ENCODE data around the gene PLD2. TPM values are rescaled to one million over a fixed set of nuclear protein-coding genes. Genes with fewer than 3 reads are reported as not detected.

The PLD2 gene
- total RNA-seq, 2 experiments from 2014 or later: 6.2 to 6.8 TPM

DNA sequence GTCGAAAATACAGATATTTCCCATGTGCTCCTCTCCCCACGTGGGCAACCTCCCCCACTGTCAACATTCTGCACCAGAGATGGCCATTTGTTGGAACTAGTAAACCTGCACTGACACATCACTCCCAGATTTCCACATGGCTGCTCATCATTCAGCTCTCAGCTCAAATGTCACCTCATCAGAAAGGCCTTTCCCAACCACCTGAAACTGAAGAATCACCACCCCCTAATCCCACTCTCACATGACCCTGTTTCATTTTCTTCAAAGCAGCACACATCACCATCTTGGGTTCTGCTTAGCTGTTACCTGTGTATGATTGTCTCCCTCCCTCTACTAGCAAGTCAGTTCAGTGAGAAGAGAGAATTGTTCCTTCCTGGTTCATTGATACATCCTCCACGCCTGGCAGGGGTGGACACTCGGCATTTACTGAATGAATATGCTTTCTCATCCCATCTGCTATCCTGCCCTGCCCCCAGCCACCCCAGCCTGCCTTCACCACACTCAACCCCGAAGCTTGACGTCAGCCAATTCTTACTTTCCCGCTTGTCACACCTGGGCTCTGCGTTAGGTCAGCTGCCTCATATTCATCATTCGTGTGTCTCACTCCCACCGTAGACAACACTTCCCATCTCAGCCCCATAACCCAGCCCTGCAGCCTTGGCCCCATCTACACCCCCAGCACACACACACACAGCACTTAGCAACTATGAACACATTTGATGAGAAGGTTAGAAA is 6.3 kb upstream of the PLD2 start:
- H3K4me1 Mint-ChIP-seq (ENCODE audit: low read depth): peaks cover 17% of the 10 kb centered on the region
- intact Hi-C loops (cut with micrococcal nuclease): no loop called here
- H3K9me3 Mint-ChIP-seq: no peaks in the 10 kb centered on the region
- ChIA-PET CTCF (interaction anchor here (0.9 kb wide), 1 partner anchor 11 kb away, joined by 3 read pairs; no protein-coding TSS in a partner anchor), POLR2A (interaction anchor here (2.1 kb wide), 1 partner anchor 11 kb away, joined by 7 read pairs; the partner anchor contains the start of gene GLTPD2)
- TF ChIP-seq, protein P1, sequence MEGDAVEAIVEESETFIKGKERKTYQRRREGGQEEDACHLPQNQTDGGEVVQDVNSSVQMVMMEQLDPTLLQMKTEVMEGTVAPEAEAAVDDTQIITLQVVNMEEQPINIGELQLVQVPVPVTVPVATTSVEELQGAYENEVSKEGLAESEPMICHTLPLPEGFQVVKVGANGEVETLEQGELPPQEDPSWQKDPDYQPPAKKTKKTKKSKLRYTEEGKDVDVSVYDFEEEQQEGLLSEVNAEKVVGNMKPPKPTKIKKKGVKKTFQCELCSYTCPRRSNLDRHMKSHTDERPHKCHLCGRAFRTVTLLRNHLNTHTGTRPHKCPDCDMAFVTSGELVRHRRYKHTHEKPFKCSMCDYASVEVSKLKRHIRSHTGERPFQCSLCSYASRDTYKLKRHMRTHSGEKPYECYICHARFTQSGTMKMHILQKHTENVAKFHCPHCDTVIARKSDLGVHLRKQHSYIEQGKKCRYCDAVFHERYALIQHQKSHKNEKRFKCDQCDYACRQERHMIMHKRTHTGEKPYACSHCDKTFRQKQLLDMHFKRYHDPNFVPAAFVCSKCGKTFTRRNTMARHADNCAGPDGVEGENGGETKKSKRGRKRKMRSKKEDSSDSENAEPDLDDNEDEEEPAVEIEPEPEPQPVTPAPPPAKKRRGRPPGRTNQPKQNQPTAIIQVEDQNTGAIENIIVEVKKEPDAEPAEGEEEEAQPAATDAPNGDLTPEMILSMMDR (IDR thresholded peaks at IDR 0.05): no peak
- H3K36me3 Mint-ChIP-seq (ENCODE audit: low read depth): peaks cover 11% of the 10 kb centered on the region
- H3K27ac Mint-ChIP-seq: peak overlapping the region; percentile 31
- no peaks in the 10 kb centered on the region for H3K27me3 Mint-ChIP-seq
- DNase-seq (peak; percentile 21), ATAC-seq (no peak)
- H3K4me3 Mint-ChIP-seq: no peak overlapping the region

DNA sequence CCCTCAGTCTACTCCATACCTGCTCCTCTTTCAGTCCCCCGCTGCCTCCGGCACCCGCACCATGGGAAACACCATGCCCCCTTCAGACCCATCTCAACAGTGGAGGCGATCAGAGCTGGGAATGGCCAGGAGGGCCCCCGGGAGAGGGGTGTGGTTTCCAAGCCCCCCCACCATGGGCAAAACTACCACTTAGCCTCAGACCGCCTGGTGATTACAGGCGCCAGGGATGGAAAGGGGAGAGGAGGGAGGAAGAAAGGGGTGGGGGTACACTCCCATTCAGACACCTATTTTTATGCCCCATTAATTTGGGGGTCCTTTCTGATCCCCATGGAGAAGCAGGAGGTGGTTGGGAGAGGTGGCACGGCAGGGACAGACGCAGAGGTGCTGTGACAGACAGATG is 4.7 kb upstream of the PLD2 start, which contains the start of gene C17orf114:
TSS of gene C17orf114 (minus strand) at position 101 of the 400 bp plus-strand sequence.
- no peak for DNase-seq
- TF ChIP-seq, protein P1 (IDR thresholded peaks at IDR 0.05): no peak
- H3K27me3 Mint-ChIP-seq: no peaks in the 10 kb centered on the region
- no peak for ATAC-seq
- intact Hi-C loops (cut with micrococcal nuclease): no loop called here
- H3K4me1 Mint-ChIP-seq (ENCODE audit: low read depth): peaks cover 13% of the 10 kb centered on the region
- H3K9me3 Mint-ChIP-seq: no peaks in the 10 kb centered on the region
- no peak within 1 kb of the TSS for H3K4me3 Mint-ChIP-seq
- peaks cover 8% of the 10 kb centered on the region for H3K36me3 Mint-ChIP-seq (ENCODE audit: low read depth)
- CTCF ChIA-PET: no interaction called here
- POLR2A ChIA-PET: no interaction called here
- H3K27ac Mint-ChIP-seq: no peak within 1 kb of the TSS

DNA sequence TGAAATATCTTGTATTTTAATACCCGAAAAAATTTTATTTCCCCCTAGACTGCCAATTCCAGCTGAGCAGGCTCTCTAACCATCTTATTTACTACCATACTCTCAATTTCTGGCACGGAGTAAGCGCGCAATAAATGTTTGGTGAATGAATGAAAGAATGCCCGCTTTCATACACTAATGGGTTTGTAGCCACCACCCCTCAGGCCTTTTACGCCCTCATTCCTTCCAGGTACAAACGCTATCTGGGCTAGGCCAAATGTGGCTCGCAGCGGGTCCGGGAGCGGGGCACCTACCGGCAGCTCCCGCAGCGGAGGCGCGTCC is 536 bp upstream of the PLD2 start:
- Mint-ChIP-seq H3K27ac (no peak overlapping the region), H3K9me3 (no peaks in the 10 kb centered on the region), H3K4me1 (ENCODE audit: low read depth) (peaks cover 14% of the 10 kb centered on the region), H3K36me3 (ENCODE audit: low read depth) (peaks cover 3% of the 10 kb centered on the region), H3K4me3 (peak overlapping the region; percentile 64), H3K27me3 (no peaks in the 10 kb centered on the region)
- DNase-seq (peak; percentile 29), ATAC-seq (no peak)
- CTCF ChIA-PET: interaction anchor here (0.8 to 3.7 kb wide), 3 partner anchors 10 to 239 kb away, joined by 3 to 15 read pairs (median 4); partner anchors contain the start of genes GLTPD2 and PSMB6
- POLR2A ChIA-PET: interaction anchor here (0.6 to 2.2 kb wide), 5 partner anchors 9 to 555 kb away, joined by 3 to 8 read pairs (median 4); partner anchors contain the start of genes C17orf107, GLTPD2, RNF167 and SLC25A11
- TF ChIP-seq, protein P1 (IDR thresholded peaks at IDR 0.05): no peak
- intact Hi-C loops (cut with micrococcal nuclease): no loop called here

DNA sequence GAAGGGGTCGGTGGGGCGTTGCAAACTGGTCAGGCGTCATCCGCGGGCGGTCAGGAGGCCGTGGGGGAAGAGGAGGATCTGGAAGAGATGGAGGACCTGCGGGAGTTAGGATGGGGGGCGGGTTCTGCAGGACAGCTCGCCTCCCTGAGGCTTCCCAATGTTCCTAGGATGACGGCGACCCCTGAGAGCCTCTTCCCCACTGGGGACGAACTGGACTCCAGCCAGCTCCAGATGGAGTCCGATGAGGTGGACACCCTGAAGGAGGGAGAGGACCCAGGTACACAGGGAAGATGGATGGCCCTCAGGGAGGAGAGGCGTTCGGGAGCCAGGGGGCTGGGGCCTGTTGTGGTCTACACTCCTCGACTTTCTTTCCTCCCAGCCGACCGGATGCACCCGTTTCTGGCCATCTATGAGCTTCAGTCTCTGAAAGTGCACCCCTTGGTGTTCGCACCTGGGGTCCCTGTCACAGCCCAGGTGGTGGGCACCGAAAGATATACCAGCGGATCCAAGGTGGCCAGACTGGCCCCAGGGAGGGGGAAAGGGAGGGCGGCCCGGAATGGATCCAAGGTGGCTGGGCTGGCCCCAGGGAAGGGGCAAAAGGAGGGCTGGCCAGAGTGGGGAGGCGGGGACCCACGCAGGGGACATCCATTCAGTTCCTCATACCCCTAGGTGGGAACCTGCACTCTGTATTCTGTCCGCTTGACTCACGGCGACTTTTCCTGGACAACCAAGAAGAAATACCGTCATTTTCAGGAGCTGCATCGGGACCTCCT is 839 bp downstream of the PLD2 start:
- DNase-seq (no peak), ATAC-seq (no peak)
- no peak overlapping the region for H3K27ac Mint-ChIP-seq
- no peaks in the 10 kb centered on the region for H3K9me3 Mint-ChIP-seq
- TF ChIP-seq, protein P1 (IDR thresholded peaks at IDR 0.05): no peak
- no peaks in the 10 kb centered on the region for H3K27me3 Mint-ChIP-seq
- peak overlapping the region; percentile 69 for H3K4me3 Mint-ChIP-seq
- ChIA-PET POLR2A (interaction anchor here (1.2 to 2.2 kb wide), 4 partner anchors 10 to 132 kb away, joined by 4 to 8 read pairs (median 4); partner anchors contain the start of genes C17orf107, PSMB6, RNF167 and SLC25A11), CTCF (interaction anchor here (3.7 kb wide), 1 partner anchor 18 kb away, joined by 15 read pairs; the partner anchor contains the start of gene GLTPD2)
- H3K4me1 Mint-ChIP-seq (ENCODE audit: low read depth): peaks cover 14% of the 10 kb centered on the region
- H3K36me3 Mint-ChIP-seq (ENCODE audit: low read depth): peaks cover 3% of the 10 kb centered on the region
- intact Hi-C loops (cut with micrococcal nuclease): no loop called here
